Heart right ventricle (tissue), 16 donors: ENCODE results near the gene LMNTD2. TPM values are rescaled to one million over a fixed set of nuclear protein-coding genes. Genes with fewer than 3 reads are reported as not detected.
"Not testable (repeated sequence)": the region's sequence is repeated elsewhere in the genome, so short reads cannot be mapped to it uniquely, and the experiment has no call there.

Experiments used
- ATAC-seq, 8 donors: fragments of 200-7000 bp; cut with Tn5 transposase; one replicate each; pipeline ENCODE4 v1.9.1; 2020; ENCODE audit warnings: mild to moderate bottlenecking in 8 of 8, moderate library complexity in 8 of 8, moderate number of reproducible peaks in 1 of 8
- DNase-seq, 2 donors: peaks; one replicate each; pipeline ENCODE4 v3.0.0-alpha.2; 2020
- H3K27ac ChIP-seq, 10 donors: fragments of 200-600 bp; sonication (generic) in 2 of 10; one replicate each; pipeline versions ENCODE4 v1.5.0 to v1.8.0; 2020 to 2022; ENCODE audit warnings: mild to moderate bottlenecking in 3 of 10
- H3K27me3 ChIP-seq, 7 donors: fragments of 200-600 bp; one replicate each; pipeline ENCODE4 v1.8.0; 2021 to 2022; ENCODE audit warnings: mild to moderate bottlenecking in 2 of 7
- H3K36me3 ChIP-seq, 9 donors: fragments of 200-600 bp; sonication (generic) in 1 of 9; one replicate each; pipeline versions ENCODE4 v1.5.0 to v1.8.0; 2020 to 2022; ENCODE audit warnings: mild to moderate bottlenecking in 2 of 9
- H3K4me1 ChIP-seq, 9 donors: fragments of 200-600 bp; sonication (generic) in 1 of 9; one replicate each; pipeline versions ENCODE4 v1.5.0 to v1.8.0; 2020 to 2022; ENCODE audit warnings: mild to moderate bottlenecking in 4 of 9
- H3K4me3 ChIP-seq, 10 donors: fragments of 200-600 bp; sonication (generic) in 2 of 10; one replicate each; pipeline versions ENCODE4 v1.5.0 to v1.8.0; 2020 to 2022; ENCODE audit warnings: mild to moderate bottlenecking in 7 of 10, moderate library complexity in 2 of 10
- H3K9me3 ChIP-seq, 11 donors: fragments of 200-600 bp in 10 of 11; sonication (generic) in 2 of 11; one replicate each; pipeline versions ENCODE4 v1.5.0 to v1.8.0; 2013 to 2022; ENCODE audit warnings: mild to moderate bottlenecking in 2 of 11, control low read depth in 1 of 11, moderate library complexity in 1 of 11
- WGBS, 2 donors: extraction: QIAGEN DNeasy Blood & Tissue Kit; methylation state at CpG; one replicate each; pipeline ENCODE4 v1.1.7; 2013; ENCODE audit warnings: inconsistent platforms in 1 of 2; 5-methylcytosine and 5-hydroxymethylcytosine counted together
- intact Hi-C, 10 donors: fragments of 100-400 bp; cut with DNase I; formaldehyde crosslinking; loops; one replicate each; pipeline versions ENCODE4 v1.11.1 to v1.14.2; 2022
- polyA plus RNA-seq, 2 donors: library from polyadenylated mRNA; stranded (reverse); fragments of 200-250 nt; gene quantifications; one replicate each; pipeline ENCODE4 v1.2.3, GENCODE V29; 2013
- total RNA-seq, 10 donors: library from RNA; stranded (reverse); fragmentation: NEBNext Ultra II Directional in 3 of 10; extraction: Animal tissue kit (Norgen Biotek cat#: 25700) in 3 of 10; gene quantifications; one replicate each; pipeline versions ENCODE4 v1.2.1 to v1.2.4, GENCODE V29; 2021 to 2023
- TF ChIP-seq, protein P1 (sequence below), 9 donors: fragments of 200-600 bp; sonication (generic) in 2 of 9; IDR thresholded peaks; one replicate each; pipeline versions ENCODE4 v1.5.0 to v1.8.0; 2021 to 2022; ENCODE audit warnings: antibody characterized with exemption in 9 of 9, mild to moderate bottlenecking in 5 of 9, moderate library complexity in 1 of 9
- donor health status: Arrhythmogenic right ventricular cardiomyopathy.
- donor health status: ischemic (EF 13 %, LVEDD 7.1; RV severe dilation, severe dysfunction).
- donor health status: healthy with polysubstance abuse.
- donor health status: DM: no; HTN: yes; CAD: no.
- donor health status: DM: no; HTN: no; CAD: no.
- donor health status: ischemic (EF 25% LVEDD 6.9; RV normal size, moderate dysfunction).
- donor health status: ischemic (EF 25% LVEDD 5.7; RV mildly dilated, moderate dysfunction).
- donor health status: healthy.
- donor health status: DM: yes; HTN: yes; CAD: no.
- donor health status: Ischemic cardiomyopathy.
- donor health status: ischemic (EF 35%, LVEDD 5.7; RV mildly dilated, moderate dysfunction).
- donor health status: nonischemic (EF 11% LVEDD 7.7; RV severe dilation, severe dysfunction).
- donor health status: DM: yes; HTN: yes; CAD: no.
- donor health status: PGD.
- donor health status: ischemic (EF 29% LVEDD 5.4; RV normal size, mild dysfunction).
- donor health status: nonischemic (EF 23%, LVEDD 6.1; RV moderate dilation, normal function).

The LMNTD2 gene
- total and polyA plus RNA-seq, 12 donors, result 0.30 to 1.4 (median 0.45) TPM; not detected in 2

DNA sequence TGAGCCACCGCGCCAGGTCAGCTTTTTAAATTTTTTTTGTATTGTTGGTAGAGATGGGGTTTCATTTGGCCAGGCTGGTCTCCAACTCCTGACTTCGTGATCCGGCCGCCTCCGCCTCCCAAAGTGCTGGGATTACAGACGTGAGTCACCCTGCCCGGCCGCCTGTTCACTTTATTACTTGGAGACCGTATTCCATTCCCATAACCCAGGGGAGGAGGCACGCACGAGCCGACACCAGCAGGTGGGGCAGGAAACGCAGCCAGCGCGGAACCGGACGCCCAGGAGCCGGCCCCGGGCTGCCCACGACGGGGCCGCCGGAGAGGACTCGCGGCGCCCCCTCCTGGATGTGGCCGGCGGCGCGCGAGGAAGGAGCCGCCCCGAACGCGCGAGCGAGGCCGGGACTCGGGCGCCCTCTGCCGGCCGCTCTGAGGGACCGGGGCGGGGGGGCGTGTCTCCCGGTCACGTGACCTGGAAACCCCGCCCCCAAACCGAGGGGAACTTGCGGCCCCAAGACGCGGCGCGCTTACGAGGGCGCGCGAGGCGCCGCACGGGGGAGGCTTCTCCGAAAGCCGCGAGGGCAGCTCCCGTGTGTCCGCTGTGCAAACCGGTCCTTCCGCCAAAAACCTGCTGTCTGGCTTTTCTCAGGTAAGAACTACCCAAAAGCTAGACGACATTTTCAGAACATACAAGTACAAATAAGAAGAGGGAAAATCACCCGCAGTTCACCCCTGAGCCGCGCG is 41.9 kb downstream of the LMNTD2 start:
- peaks cover 0 to 20% (median 0%) of the 10 kb centered on the region in 9 donors for H3K36me3 ChIP-seq
- 7 to 8% methylated on average over 73 to 74 of the region's 74 CpGs for WGBS, 2 donors
- TF ChIP-seq, protein P1, sequence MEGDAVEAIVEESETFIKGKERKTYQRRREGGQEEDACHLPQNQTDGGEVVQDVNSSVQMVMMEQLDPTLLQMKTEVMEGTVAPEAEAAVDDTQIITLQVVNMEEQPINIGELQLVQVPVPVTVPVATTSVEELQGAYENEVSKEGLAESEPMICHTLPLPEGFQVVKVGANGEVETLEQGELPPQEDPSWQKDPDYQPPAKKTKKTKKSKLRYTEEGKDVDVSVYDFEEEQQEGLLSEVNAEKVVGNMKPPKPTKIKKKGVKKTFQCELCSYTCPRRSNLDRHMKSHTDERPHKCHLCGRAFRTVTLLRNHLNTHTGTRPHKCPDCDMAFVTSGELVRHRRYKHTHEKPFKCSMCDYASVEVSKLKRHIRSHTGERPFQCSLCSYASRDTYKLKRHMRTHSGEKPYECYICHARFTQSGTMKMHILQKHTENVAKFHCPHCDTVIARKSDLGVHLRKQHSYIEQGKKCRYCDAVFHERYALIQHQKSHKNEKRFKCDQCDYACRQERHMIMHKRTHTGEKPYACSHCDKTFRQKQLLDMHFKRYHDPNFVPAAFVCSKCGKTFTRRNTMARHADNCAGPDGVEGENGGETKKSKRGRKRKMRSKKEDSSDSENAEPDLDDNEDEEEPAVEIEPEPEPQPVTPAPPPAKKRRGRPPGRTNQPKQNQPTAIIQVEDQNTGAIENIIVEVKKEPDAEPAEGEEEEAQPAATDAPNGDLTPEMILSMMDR (IDR thresholded peaks at IDR 0.05), result peak in 8 of 9 donors; percentile 98 to 100 (median 100)
- peaks cover 0 to 11% (median 5%) of the 10 kb centered on the region in 9 donors for H3K4me1 ChIP-seq
- intact Hi-C loops, result loop anchor here in 7 of 10 donors (1.0 to 10.0 kb wide), 7 partner anchors 56 to 124 kb away; partner anchors contain the start of genes PHRF1 (in 1 of the 7) and PKP3 (in 1 of the 7)
- peak overlapping the region in 9 of 10 donors; percentile 64 to 90 (median 79) for H3K27ac ChIP-seq
- peak; percentile 88 to 89 for DNase-seq
- H3K27me3 ChIP-seq, result no peaks in the 10 kb centered on the region
- H3K4me3 ChIP-seq, result peak overlapping the region in 8 of 10 donors; percentile 6 to 43 (median 32)
- ATAC-seq, result peak; percentile 96 to 98 (median 97)
- H3K9me3 ChIP-seq, result peaks cover 0 to 14% (median 0%) of the 10 kb centered on the region in 11 donors

DNA sequence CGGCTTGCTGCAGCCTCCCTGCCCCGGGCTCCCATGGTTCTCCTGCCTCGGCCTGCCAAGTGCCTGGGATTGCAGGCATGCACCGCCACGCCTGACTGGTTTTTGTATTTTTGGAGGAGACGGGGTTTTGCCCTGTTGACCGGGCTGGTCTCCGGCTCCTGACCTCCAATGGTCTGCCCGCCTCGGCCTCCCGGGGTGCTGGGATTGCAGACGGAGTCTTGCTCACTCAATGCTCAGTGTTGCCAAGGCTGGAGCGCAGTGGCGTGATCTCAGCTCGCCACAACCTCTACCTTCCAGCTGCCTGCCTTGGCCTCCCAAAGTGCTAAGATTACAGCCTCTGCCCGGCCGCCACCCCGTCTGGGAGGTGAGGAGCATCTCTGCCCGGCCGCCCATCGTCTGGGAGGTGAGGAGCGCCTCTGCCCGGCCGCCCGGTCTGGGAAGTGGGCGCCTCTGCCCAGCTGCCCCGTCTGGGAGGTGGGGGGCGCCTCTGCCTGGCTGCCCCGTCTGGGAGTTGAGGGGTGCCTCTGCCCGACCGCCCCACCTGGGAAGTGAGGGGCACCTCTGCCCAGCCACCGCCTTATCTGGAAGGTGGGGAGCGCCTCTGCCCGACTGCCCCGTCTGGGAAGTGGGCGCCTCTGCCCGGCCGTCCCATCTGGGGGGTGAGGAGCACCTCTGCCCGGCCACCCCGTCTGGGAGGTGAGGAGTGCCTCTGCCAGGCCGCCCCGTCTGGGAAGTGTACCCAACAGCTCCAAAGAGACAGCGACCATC is 43.4 kb downstream of the LMNTD2 start:
- intact Hi-C loops, result loop anchor here in 5 of 10 donors (5.0 to 10.0 kb wide), 5 partner anchors 58 to 122 kb away; partner anchors contain the start of genes PHRF1 (in 1 of the 5) and PKP3 (in 1 of the 5)
- WGBS, 2 donors, result 97 to 98% methylated on average over 43 of the region's 43 CpGs

DNA sequence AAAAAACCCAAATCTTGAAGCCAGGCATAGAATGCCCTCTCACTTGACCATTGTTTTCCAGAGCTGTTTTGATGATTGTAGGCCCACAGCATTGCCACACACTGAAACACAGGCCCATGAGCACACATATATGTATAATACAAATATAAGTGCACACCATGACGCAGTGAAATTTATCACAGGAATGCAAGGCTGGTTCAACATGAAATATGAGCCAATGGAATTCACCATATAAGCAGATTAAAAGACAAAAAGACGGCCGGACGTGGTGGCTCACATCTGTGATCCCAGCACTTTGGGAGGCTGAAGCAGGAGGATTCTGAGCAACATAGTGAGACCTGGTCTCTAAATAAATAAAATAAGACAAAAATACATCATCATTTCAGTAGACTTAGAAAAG is 44.1 kb downstream of the LMNTD2 start:
- peaks cover 0 to 42% (median 0%) of the 10 kb centered on the region in 9 donors for H3K36me3 ChIP-seq
- 96 to 97% methylated on average over 4 of the region's 4 CpGs for WGBS, 2 donors
- no peaks in the 10 kb centered on the region for H3K27me3 ChIP-seq
- no peak overlapping the region for H3K4me3 ChIP-seq
- H3K4me1 ChIP-seq, result peaks cover 0 to 11% (median 5%) of the 10 kb centered on the region in 9 donors
- TF ChIP-seq, protein P1 (IDR thresholded peaks at IDR 0.05), result no peak
- H3K27ac ChIP-seq, result no peak overlapping the region
- H3K9me3 ChIP-seq, result peaks cover 0 to 14% (median 0%) of the 10 kb centered on the region in 11 donors
- intact Hi-C loops, result loop anchor here in 5 of 10 donors (5.0 to 10.0 kb wide), 5 partner anchors 58 to 122 kb away; partner anchors contain the start of genes PHRF1 (in 1 of the 5) and PKP3 (in 1 of the 5)
- ATAC-seq, result no peak
- no peak for DNase-seq

More for the DNA sequence above, 43.4 kb downstream of the LMNTD2 start:
- not testable (repeated sequence) for DNase-seq, H3K27me3 ChIP-seq, H3K4me3 ChIP-seq, H3K27ac ChIP-seq
- peaks cover 0 to 11% (median 5%) of the 10 kb centered on the region in 9 donors for H3K4me1 ChIP-seq
- H3K36me3 ChIP-seq, result peaks cover 0 to 35% (median 0%) of the 10 kb centered on the region in 9 donors
- peaks cover 0 to 14% (median 0%) of the 10 kb centered on the region in 11 donors for H3K9me3 ChIP-seq
- peak in 1 of 8 donors; percentile 7 for ATAC-seq

DNA sequence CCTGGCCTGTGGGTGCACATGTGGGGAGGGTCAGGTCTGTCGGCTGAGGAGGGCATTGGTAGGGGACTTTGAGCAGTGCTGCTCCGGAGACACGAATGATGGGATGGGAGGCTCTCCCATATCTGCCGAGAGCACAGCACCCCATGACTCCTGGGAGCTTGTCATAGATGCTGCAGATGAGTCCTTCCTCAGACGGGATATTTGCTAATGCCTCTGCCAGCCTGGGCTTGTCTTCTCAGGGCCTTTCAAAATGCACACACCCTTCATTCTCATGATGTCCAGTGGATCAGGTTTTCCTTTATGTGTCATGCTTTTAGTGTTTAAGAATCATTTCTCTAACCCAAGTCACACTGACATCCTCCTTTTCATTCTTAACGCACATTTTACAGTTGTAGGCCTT is 45.4 kb downstream of the LMNTD2 start:
- TF ChIP-seq, protein P1 (IDR thresholded peaks at IDR 0.05), result no peak
- intact Hi-C loops, result loop anchor here in 5 of 10 donors (5.0 to 10.0 kb wide), 5 partner anchors 60 to 120 kb away; partner anchors contain the start of genes PHRF1 (in 1 of the 5) and PKP3 (in 1 of the 5)
- 93 to 95% methylated on average over 6 of the region's 6 CpGs for WGBS, 2 donors
- Histone ChIP-seq H3K27me3 (no peaks in the 10 kb centered on the region), H3K36me3 (peaks cover 0 to 53% (median 0%) of the 10 kb centered on the region in 9 donors), H3K27ac (no peak overlapping the region), H3K9me3 (peaks cover 0 to 14% (median 0%) of the 10 kb centered on the region in 11 donors), H3K4me3 (no peak overlapping the region), H3K4me1 (peaks cover 0 to 11% (median 5%) of the 10 kb centered on the region in 9 donors)
- ATAC-seq, result no peak
- no peak for DNase-seq
